GM19099 (cell line): ENCODE measurements around the gene DNAJC21.

Experiments used
- POLR2A ChIP-seq: IDR thresholded peaks from 3 replicates; pipeline ENCODE4 v1.6.1; 2011; ENCODE audit warnings: low read depth; ENCODE audit not compliant: insufficient read length; ENCODE audit errors: extremely low read depth

Gene DNAJC21

GRCh38 chr5:34941936-34942335 is 12.6 kb downstream of the DNAJC21 start:
- TF ChIP-seq POLR2A = no peak

- TF ChIP-seq POLR2A = no peak
Observed at GRCh38 chr5:34944044-34944443, 14.7 kb downstream of the DNAJC21 start.

GRCh38 chr5:34944460-34945047 is 15.2 kb downstream of the DNAJC21 start:
- no peak for TF ChIP-seq POLR2A

- TF ChIP-seq POLR2A = no peak
Observed at GRCh38 chr5:34957321-34957720, 28.0 kb downstream of the DNAJC21 start.

- no peak for TF ChIP-seq POLR2A
Observed at GRCh38 chr5:34957857-34958690, 28.7 kb downstream of the DNAJC21 start.

GRCh38 chr5:34959323-34959722 is 30.0 kb downstream of the DNAJC21 start:
- no peak for TF ChIP-seq POLR2A

- no peak for TF ChIP-seq POLR2A
Observed at GRCh38 chr5:34967540-34967939, 38.2 kb downstream of the DNAJC21 start.

- TF ChIP-seq POLR2A = no peak
Observed at GRCh38 chr5:34968258-34968657, 38.9 kb downstream of the DNAJC21 start.

GRCh38 chr5:34970552-34970951 is 41.2 kb downstream of the DNAJC21 start:
- no peak for TF ChIP-seq POLR2A

- TF ChIP-seq POLR2A = no peak
Observed at GRCh38 chr5:34976347-34976746, 47.0 kb downstream of the DNAJC21 start.

GRCh38 chr5:34977934-34978613 is 48.7 kb downstream of the DNAJC21 start:
- no peak for TF ChIP-seq POLR2A

- TF ChIP-seq POLR2A = no peak
Observed at GRCh38 chr5:34978681-34979080, 49.3 kb downstream of the DNAJC21 start.

GRCh38 chr5:34982823-34983222 is 53.5 kb downstream of the DNAJC21 start:
- TF ChIP-seq POLR2A = no peak

GRCh38 chr5:34986965-34987364 is 57.6 kb downstream of the DNAJC21 start:
- TF ChIP-seq POLR2A = no peak

- no peak for TF ChIP-seq POLR2A
Observed at GRCh38 chr5:34991486-34992238, 62.3 kb downstream of the DNAJC21 start.
